WTC11 (cell line): ENCODE measurements around the gene RAD54L2.

ENCODE experiments used
- JUN ChIP-seq: sonication (generic); formaldehyde crosslinking; IDR thresholded peaks from 2 replicates; pipeline ENCODE4 v1.8.0; 2023; ENCODE audit warnings: mild to moderate bottlenecking, missing genetic modification reagents
- TF ChIP-seq, protein P1 (sequence below): fragments of 200-600 bp; IDR thresholded peaks from 2 replicates; pipeline ENCODE4 v1.8.0; 2022; ENCODE audit warnings: antibody characterized with exemption

DNA sequence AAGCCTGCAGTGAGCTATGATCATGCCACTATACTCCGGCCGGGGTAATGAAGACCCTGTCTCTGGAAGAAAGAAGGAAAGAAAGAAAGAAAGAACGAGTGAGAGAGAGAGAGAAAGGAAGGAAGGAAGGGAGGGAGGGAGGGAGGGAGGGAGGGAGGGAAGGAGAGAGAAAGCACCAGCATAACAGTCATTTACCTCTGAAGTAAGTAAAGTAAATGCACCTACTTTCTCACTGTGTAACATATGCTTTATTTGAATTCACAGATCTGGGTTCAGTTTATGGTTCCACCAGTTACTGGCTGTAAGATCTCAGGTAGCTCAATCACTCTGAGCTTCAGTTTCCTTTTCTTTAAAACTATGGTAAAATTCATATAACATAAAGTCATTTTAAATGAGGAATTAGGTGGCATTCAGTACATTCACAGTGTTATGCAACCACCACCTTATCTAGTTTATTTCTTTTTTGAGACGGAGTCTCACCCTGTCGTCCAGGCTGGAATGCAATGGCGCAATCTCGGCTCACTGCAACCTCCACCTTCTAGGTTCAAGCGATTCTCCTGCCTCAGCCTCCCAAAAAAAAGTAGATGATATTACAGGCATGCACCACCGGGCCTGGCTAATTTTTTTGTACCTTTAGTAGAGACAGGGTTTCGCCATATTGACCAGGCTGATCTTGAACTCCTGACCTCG lies 16.1 kb upstream of the RAD54L2 start:
- TF ChIP-seq, protein P1, sequence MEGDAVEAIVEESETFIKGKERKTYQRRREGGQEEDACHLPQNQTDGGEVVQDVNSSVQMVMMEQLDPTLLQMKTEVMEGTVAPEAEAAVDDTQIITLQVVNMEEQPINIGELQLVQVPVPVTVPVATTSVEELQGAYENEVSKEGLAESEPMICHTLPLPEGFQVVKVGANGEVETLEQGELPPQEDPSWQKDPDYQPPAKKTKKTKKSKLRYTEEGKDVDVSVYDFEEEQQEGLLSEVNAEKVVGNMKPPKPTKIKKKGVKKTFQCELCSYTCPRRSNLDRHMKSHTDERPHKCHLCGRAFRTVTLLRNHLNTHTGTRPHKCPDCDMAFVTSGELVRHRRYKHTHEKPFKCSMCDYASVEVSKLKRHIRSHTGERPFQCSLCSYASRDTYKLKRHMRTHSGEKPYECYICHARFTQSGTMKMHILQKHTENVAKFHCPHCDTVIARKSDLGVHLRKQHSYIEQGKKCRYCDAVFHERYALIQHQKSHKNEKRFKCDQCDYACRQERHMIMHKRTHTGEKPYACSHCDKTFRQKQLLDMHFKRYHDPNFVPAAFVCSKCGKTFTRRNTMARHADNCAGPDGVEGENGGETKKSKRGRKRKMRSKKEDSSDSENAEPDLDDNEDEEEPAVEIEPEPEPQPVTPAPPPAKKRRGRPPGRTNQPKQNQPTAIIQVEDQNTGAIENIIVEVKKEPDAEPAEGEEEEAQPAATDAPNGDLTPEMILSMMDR: no peak
- TF ChIP-seq JUN (CRISPR knock-in tag): no peak
